Urothelium cell line (cell line): ENCODE data around the gene RELL2.

Source experiments
- DNase-seq: peaks from one replicate; pipeline ENCODE4 v3.0.0; 2011; ENCODE audit warnings: low spot score, mixed read lengths
- FAIRE-seq: peaks from 2 replicates; lab custom pipeline; 2011; peaks lifted over from hg19 to GRCh38; lab: Jason Lieb, UNC

The RELL2 gene

DNA sequence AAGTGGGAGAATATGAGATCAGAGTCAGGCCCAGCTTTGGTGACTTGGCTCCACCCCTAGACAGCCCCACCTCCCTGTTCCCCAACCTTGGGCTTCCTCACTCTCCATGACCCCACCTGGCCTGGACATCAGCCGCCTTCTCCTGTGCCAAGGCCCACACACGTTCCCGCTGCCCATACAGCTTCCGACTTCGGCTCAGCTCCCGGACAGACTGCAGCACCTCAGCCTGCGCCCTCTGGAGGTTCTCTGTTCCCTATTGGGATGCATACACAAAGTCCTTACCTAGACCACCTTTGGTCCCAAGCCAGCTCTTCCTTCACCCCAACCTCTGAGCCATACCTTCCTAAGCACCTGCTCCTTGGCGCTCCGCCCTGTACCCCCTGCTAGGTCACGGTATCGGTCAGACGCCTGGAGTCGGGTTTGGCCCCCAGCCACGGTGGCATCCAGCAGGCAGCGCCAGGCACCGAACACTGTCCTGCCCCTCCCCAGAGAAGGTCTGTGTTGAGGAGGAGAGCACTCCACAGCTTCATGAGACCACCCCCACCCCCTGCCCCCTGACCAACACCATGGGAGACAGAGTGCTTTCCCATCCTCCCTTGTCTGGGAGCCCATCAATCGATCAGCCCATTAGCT, 12.4 kb downstream of the RELL2 start:
- FAIRE-seq: no peak
- DNase-seq: no peak

DNA sequence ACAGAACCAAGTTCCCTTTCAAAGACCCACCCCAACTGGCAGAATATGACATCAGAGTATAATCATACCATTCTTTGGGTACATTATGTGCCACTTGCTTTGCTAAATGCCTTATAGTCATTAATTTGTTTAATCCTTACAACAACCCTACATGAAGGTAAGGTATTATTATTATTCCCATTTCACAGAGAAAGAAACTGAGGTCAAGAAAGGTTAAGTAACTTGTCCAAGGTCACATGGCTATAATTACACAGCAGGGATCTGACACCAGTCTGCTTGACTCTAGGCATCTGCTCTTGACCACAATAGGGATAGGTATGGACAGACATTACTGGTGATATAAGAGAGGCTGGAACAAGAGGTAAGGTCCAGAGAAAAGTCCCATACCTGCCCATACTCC, 13.2 kb downstream of the RELL2 start:
- DNase-seq (no peak), FAIRE-seq (no peak)

DNA sequence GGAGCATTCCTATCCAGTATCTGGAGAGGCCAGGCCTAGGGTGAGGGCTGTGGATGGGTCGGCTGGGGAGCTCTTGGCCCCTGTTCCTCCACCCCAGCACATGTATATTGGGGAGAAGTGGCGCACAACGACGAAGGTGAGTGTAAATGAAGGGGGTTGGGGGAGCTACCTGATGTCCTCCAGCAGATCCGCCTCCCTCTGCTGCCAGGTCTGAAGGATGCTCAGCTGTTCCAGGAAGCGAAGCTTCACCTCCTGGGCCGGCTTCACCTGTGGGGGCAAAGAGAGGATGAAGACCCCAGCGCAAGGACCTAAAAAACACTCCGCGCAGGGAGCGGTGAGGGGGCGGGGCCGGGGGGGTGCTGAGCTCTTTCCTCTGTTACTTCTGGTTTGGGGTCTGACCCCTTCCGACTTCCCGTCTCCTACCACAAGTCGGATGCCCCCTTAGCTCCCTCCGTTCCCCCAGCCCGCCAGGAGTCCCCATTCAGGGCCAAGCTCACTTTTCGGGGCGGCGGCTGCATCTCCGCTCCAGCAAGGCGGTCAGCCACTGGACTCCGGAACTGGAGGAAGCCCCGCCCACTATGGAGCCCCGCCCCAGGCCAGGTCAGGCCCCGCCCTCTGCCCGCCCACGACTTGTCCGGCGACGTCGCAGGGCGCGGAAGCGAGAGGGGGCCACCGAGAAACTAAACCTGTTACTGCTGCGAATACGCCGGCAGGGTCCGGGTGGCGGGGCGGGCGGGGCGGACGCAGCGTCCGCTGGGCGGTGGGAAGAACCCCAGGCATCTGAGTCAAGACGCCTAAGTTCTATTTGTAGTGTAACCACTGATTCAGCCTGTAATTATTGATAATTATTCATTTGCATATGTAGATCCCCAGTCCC, 14.3 kb downstream of the RELL2 start, which contains the start of gene FCHSD1:
FCHSD1 (minus strand) TSS at position 568 of the 877 bp plus-strand sequence; CDS start at position 518, 50 bp downstream.
- DNase-seq (peak; percentile 85), FAIRE-seq (no peak)

DNA sequence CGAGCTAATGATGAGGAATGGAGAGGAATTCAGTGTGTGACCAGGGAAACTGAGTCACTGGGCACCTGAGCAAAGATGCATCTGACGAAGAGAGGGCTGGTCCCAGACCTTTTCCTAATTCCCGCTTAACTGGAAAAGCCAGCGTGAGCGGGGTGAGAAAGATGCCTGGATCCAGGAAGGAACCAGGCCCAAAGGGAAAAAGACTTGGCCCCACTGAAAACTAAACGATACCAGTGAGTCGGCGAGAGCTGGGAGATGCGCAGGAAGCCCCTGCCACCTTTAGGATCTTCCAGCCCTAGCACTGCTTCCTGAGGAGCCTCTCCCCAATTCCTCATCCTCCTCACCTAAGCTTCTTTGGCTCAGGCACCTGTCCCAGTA, 14.9 kb downstream of the RELL2 start:
- DNase-seq (no peak), FAIRE-seq (no peak)

DNA sequence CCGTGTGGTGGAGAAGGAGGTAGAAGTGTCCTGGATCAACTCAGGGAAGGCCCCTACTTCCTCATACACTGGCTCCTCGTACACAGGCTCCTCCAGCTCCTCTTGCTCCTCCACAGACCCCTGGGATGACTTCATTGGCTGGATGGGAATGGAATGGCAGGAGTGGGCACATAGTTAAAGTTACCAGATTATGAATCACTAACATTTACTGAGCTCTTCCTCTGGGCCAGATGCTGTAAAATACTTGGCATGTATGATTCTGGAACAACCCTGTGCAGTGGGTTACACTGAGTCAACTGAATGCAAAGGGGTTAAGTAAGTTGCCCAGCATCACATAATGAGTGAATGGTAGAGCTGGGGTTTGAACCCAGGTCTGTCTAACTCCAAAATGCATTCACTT, 17.5 kb downstream of the RELL2 start:
- DNase-seq: peak; percentile 17
- FAIRE-seq: no peak

- FAIRE-seq: no peak
- no peak for DNase-seq
These were observed 18.2 kb downstream of the RELL2 start for GRCh38 chr5:141655020-141655419.

GRCh38 chr5:141656396-141656795, 19.6 kb downstream of the RELL2 start:
- DNase-seq (no peak), FAIRE-seq (no peak)

DNA sequence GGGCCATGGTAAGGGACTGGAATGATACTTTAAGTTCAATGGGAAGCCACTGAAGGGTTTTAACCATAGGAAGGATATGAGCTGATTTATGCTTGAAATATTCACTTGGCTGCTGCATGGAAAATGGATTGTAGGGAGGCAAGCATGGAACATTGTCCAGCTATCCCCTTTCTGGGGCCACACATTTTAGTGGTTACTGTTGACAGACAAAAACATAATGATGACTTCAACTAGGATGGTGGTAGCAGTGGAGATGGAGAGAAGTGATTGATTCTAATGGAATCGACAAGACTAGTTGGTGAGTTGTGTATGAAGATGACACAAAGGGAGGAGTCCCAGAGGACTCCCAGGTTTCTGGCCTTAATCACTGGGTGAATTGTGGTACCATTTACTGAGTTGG, 20.6 kb downstream of the RELL2 start:
- no peak for DNase-seq
- no peak for FAIRE-seq

- FAIRE-seq (no peak), DNase-seq (peak; percentile 58)
These were observed 21.2 kb downstream of the RELL2 start for GRCh38 chr5:141657937-141658545.

GRCh38 chr5:141662028-141662427, 25.2 kb downstream of the RELL2 start:
- no peak for DNase-seq
- no peak for FAIRE-seq

DNA sequence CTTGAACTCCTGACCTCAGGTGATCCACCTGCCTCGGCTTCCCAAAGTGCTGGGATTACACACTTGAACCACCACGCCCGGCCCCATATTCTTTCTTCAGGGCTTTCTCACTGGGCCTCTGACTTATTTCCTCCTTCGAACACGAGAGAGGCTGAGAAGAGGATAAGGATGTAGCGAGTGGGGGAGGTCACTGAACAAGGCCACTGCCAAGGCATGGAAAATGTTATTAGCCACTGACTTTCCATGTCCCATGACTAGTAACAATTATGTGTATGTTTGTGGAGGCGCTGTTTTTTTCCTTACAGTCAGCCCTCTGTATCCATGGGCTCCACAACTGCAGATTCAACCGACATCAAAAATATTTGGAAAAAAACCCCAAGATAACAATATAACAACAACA, 26.7 kb downstream of the RELL2 start:
- FAIRE-seq (no peak), DNase-seq (no peak)

GRCh38 chr5:141664733-141665461, 28.1 kb downstream of the RELL2 start:
- FAIRE-seq: no peak
- DNase-seq: peak; percentile 61

DNA sequence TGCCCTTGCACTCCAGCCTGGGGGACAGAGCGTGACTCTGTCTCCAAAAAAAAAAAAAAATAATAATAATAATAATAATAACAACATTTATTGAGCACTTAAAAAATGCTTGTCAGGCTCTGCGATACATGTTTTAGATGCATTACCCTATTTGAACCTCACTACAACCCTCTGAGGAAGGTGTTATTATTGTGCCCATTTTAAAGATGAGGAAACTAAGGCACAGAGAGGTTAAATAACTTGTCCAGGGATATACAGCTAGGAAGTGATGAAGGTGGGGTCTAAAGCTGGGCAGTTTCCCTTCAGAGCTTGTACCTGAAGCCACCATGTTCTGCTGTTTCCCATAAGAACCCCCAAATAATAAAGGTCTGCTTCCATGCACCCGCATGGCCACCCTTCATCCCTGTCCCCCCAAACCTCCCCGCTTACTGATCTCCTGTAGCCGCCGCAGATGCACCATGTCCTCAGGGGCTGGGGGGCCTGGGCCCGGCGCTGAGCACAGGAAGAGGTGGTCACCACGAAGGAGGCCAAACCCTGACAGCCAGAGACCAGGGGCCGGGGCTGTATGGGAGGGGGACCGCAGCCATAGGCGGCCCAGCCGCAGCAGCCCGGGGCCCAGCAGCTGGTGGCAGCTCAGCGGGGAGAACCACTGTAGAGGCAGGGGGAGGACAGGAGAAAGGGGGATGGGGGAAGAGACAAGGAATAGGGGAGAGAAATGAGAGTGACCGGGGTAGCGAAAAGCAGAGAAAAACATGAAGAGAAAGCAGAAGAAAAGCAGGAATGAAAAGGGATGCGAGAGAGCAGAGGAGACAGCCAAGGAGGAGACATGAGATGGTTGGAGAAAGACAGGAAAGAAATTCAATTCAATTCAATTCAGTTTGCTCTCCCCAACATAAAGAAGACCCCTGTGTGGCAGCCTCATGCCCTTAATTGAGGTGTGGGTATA, 29.5 kb downstream of the RELL2 start:
- DNase-seq (no peak), FAIRE-seq (no peak)

- no peak for FAIRE-seq
- no peak for DNase-seq
These were observed 31.9 kb downstream of the RELL2 start for GRCh38 chr5:141668601-141669265.

GRCh38 chr5:141669520-141669919, 32.7 kb downstream of the RELL2 start:
- DNase-seq: no peak
- no peak for FAIRE-seq

DNA sequence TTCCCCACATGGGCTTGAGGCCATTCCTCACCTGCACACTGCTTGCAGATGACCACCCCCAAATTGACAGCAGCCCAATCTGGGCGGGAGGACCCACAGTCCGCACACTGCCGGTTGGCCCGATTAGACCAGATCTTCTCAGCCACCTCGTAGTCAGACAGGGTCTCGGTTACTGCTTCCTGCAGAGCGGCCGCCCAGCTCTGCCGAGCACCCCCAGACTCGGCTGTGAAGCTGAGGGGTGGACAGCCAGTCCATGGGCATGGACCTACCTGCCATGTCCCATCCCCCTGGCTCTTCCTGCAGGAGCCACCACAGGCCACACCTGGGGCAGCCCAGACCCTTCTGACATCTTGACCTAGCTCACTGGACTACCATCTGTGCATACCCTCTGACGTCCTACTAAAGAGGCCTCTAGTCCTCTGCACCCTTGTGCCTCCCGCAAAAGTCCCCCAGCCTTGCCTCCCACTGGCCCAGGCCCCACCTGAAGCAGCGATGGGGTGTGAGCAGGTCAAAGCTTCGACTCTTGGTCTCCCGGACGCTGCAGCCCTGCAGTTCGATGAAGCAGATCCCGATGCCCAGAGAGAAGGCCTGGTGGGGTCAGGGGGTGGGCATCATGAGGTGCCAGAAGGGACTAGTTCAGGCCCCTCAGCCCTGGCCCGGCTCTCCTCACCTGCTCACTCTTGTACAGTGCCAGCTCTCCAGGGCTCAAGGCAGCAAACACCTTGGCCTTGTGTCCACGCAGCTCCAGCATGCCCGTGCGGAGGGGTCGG, 35.5 kb downstream of the RELL2 start:
- FAIRE-seq: no peak
- DNase-seq: no peak

DNA sequence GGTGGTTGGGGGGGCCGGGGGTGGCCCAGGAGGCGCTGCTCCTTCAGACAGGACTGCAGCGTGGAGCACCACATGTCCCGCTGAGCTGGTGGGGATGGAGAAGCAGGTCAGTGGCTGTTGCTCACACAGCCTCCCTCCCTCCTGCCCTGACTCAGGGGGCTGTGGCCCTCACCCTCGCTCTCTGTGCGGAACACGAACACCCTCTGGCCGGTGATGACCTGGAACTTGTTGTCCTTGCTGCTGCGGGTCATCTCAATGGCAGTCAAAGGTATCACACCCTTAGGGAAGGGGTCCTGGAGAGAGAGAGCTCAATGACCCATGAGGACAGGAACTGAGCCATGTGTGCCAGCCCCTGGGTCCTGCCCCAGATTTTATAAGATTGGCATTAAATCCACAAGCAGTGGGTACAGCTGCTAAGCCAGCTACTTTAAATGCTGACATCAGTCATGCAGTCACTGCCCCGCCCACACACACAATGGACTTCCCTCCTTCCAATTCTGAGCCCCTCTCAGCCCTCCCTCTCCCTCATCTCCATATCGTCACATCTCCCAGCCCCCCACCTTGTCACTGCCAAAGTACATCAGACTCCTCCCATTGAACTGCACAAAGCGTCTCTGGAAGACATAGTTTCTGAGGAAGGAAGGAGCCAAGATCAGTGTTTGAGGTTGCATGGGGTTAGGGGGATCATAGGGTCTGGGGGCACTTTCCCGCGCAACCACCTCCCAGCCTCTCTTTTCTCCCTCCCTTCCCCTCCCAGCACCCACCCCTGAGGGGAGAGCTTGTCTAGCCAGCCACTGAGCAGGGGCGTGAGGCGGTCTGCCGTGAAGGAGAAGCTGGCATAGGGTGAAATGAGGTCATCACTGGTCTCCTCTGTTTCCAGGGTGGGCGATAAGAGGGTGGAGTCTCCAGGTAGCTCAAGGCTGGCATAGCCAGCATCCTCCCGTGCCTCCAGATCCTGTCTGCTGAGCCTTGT, 36.3 kb downstream of the RELL2 start:
- DNase-seq (no peak), FAIRE-seq (no peak)

- FAIRE-seq: no peak
- no peak for DNase-seq
These were observed 38.0 kb downstream of the RELL2 start for GRCh38 chr5:141674747-141675146.
